IgD-negative memory B cell (primary cell): Measurements from ENCODE around the gene HSD17B11. TPM values are rescaled to one million over a fixed set of nuclear protein-coding genes. Genes with fewer than 3 reads are reported as not detected.
"Not testable (repeated sequence)": the region's sequence is repeated elsewhere in the genome, so short reads cannot be mapped to it uniquely, and the experiment has no call there.

Source experiments
- H3K27ac Mint-ChIP-seq, 3 donors: one replicate each; pipeline ENCODE4 v1.8.0; 2020 to 2022; ENCODE audit warnings: mild to moderate bottlenecking in 3 of 3, mixed read lengths in 3 of 3, moderate library complexity in 1 of 3
- H3K27me3 Mint-ChIP-seq: one replicate; pipeline ENCODE4 v1.8.0; 2021; ENCODE audit warnings: mixed read lengths
- H3K36me3 Mint-ChIP-seq: one replicate; pipeline ENCODE4 v1.8.0; 2020; ENCODE audit warnings: mild to moderate bottlenecking, mixed read lengths
- H3K4me1 Mint-ChIP-seq, 3 donors: one replicate each; pipeline ENCODE4 v1.8.0; 2020 to 2022; ENCODE audit warnings: mixed read lengths in 3 of 3, mild to moderate bottlenecking in 1 of 3
- H3K4me3 Mint-ChIP-seq, 4 donors: one replicate each; pipeline ENCODE4 v1.8.0; 2020 to 2022; ENCODE audit warnings: mild to moderate bottlenecking in 4 of 4, mixed read lengths in 4 of 4, moderate library complexity in 3 of 4
- H3K9me3 Mint-ChIP-seq, 3 donors: one replicate each; pipeline ENCODE4 v1.8.0; 2020 to 2021; ENCODE audit warnings: mixed read lengths in 3 of 3, mild to moderate bottlenecking in 1 of 3
- polyA plus RNA-seq: library from polyadenylated mRNA; unstranded; fragments of 300-500 nt; fragmentation: Illumina TruSeq; gene quantifications from one replicate; pipeline ENCODE4 v1.2.3, GENCODE V29; 2021

HSD17B11 gene
- polyA plus RNA-seq, 1 donor from 2014 or later = 59.5 TPM

GRCh38 chr4:87356832-87357526 lies 34.0 kb downstream of the HSD17B11 start:
- Mint-ChIP-seq H3K36me3 (peaks cover 10% of the 10 kb centered on the region), H3K9me3 (no peaks in the 10 kb centered on the region), H3K4me1 (peaks cover 0 to 1% (median 0%) of the 10 kb centered on the region in 3 donors), H3K27me3 (no peaks in the 10 kb centered on the region), H3K4me3 (no peak overlapping the region), H3K27ac (peak overlapping the region in 2 of 3 donors; percentile 27 to 34)

DNA sequence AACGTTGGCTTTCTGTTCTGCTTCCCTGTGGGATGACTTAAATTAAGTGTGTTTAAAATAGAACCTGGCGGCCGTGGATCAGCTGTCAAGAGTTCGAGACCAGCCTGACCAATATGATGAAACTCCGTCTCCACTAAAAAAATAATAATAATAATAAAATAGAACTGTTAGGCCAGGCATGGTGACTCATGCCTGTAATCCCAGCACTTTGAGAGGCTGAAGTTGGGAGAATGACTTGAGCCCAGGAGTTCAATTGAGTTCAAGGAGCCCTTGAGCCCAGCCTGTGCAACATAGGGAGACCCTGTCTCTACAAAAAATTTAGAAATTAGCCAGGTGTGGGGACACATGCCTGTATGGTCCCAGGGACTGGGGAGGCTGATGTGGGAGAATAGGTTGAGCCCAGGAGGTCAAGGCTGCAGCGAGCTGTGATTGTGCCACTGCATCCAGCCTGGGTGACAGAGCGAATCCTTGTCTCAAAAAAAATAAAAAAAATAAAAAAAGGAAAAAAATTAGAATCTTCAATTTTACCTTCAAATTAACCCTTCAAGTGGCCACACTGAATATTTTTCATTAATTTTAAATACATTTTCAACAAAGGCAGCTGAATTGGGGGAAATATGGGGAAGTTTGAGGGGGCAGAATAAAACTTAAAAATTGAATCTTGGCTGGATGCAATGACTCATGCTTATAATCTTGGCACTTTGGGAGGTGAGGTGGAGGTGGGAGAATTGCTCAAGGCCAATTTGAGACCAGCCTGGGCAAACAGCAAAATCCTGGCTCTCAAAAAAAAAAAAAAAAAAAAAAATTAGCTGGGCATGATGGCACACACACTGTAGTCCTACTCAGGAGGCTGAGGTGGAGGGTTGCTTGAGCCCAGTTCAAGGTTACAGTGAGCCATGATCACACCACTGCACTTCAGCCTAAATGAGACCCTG lies 36.6 kb downstream of the HSD17B11 start:
- Mint-ChIP-seq H3K4me1 (peaks cover 0 to 1% (median 0%) of the 10 kb centered on the region in 3 donors), H3K9me3 (no peaks in the 10 kb centered on the region), H3K27ac (no peak overlapping the region), H3K4me3 (no peak overlapping the region), H3K36me3 (peaks cover 8% of the 10 kb centered on the region), H3K27me3 (no peaks in the 10 kb centered on the region)

GRCh38 chr4:87353592-87353991 lies 37.4 kb downstream of the HSD17B11 start:
- peaks cover 8% of the 10 kb centered on the region for H3K36me3 Mint-ChIP-seq
- no peak overlapping the region for H3K4me3 Mint-ChIP-seq
- H3K4me1 Mint-ChIP-seq = no peaks in the 10 kb centered on the region
- no peaks in the 10 kb centered on the region for H3K27me3 Mint-ChIP-seq
- H3K9me3 Mint-ChIP-seq = no peaks in the 10 kb centered on the region
- H3K27ac Mint-ChIP-seq = no peak overlapping the region

- peaks cover 0 to 2% (median 0%) of the 10 kb centered on the region in 3 donors for H3K9me3 Mint-ChIP-seq
- H3K27ac Mint-ChIP-seq = no peak overlapping the region
- H3K4me1 Mint-ChIP-seq = no peaks in the 10 kb centered on the region
- H3K27me3 Mint-ChIP-seq = no peaks in the 10 kb centered on the region
- no peak overlapping the region for H3K4me3 Mint-ChIP-seq
- H3K36me3 Mint-ChIP-seq = peaks cover 23% of the 10 kb centered on the region
Measured at GRCh38 chr4:87345139-87345538, 45.8 kb downstream of the HSD17B11 start.

GRCh38 chr4:87342872-87343271 lies 48.1 kb downstream of the HSD17B11 start:
- Mint-ChIP-seq H3K27ac (no peak overlapping the region), H3K36me3 (peaks cover 36% of the 10 kb centered on the region)

DNA sequence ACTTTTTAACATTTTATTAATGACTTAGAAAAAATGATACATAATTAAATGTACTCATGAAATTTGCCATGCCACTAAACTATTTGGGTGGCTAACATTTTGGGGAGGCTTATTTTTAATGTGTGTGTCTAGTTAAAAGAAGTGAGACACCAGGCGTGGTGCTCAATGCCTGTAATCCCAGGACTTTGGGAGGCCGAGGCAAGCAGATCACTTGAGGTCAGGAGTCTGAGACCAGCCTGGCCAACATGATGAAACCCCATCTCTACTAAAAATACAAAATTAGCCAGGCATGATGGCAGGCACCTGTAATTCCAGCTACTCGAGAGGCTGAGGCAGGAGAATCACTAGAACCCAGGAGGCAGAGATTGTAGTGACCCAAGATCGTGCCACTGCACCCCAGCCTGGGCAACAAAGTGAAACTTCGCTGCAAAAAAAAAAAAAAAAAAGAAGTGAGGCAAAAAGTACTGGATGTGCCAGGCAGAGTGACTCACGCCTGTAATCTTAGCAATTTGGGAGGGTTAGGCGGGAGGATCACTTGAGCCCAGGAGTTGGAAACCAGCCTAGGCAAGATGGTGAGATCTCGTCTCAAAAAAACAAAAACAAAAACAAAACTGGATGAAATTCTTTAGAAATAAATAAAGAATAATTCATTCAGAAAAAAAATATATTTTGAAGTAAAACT lies 48.9 kb downstream of the HSD17B11 start:
- not testable (repeated sequence) for H3K9me3 Mint-ChIP-seq, H3K4me1 Mint-ChIP-seq, H3K4me3 Mint-ChIP-seq, H3K27ac Mint-ChIP-seq, H3K27me3 Mint-ChIP-seq
- peaks cover 39% of the 10 kb centered on the region for H3K36me3 Mint-ChIP-seq

More at GRCh38 chr4:87342872-87343271, 48.1 kb downstream of the HSD17B11 start:
- no peak overlapping the region for H3K4me3 Mint-ChIP-seq
- H3K4me1 Mint-ChIP-seq = peaks cover 0 to 2% (median 0%) of the 10 kb centered on the region in 3 donors
- peaks cover 0 to 2% (median 0%) of the 10 kb centered on the region in 3 donors for H3K9me3 Mint-ChIP-seq
- H3K27me3 Mint-ChIP-seq = no peaks in the 10 kb centered on the region

DNA sequence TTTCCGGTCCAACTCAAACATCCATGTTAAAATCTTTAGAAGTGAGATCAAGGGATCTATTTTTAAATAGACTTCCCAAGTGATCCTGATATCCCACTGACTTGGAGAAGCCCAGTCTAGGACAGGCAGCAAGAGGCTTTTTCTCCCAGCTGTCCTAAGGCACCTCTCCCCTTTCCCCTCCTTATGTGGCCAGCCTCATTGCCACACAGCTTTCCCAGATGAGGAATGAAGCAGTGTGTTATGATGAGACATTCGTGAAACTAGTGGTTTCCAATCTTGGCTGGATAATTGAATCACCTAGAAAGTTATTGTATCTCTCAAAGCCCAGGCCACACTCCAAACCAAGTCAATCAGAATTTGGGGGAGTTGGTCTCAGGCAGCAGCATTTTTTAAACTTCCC lies 51.5 kb downstream of the HSD17B11 start:
- H3K36me3 Mint-ChIP-seq = peaks cover 42% of the 10 kb centered on the region
- peaks cover 0 to 3% (median 0%) of the 10 kb centered on the region in 3 donors for H3K9me3 Mint-ChIP-seq
- H3K27ac Mint-ChIP-seq = no peak overlapping the region
- no peak overlapping the region for H3K4me3 Mint-ChIP-seq
- H3K27me3 Mint-ChIP-seq = no peaks in the 10 kb centered on the region
- H3K4me1 Mint-ChIP-seq = peaks cover 0 to 2% (median 0%) of the 10 kb centered on the region in 3 donors

DNA sequence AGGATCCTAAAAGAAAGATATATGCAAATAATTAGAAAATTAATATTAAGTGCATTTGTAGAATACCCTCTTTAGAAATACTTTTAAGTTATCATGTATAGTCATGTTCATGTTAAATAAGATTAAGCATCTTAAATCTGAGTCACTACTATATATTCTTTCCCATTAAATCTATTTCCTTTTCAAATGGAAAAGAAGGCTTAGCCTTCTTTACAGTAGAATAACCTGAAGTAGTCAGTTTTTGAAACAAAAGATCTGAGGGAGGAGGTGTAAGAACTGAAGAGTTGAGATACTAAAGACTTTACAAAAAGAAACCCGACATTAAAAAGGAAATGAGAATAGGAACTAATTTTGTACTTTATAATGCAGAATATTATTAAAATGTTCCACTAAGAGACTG lies 53.6 kb downstream of the HSD17B11 start:
- Mint-ChIP-seq H3K27ac (no peak overlapping the region), H3K4me1 (peaks cover 0 to 2% (median 0%) of the 10 kb centered on the region in 3 donors), H3K9me3 (peaks cover 4 to 14% (median 12%) of the 10 kb centered on the region in 3 donors), H3K27me3 (no peaks in the 10 kb centered on the region), H3K4me3 (no peak overlapping the region), H3K36me3 (peaks cover 35% of the 10 kb centered on the region)

GRCh38 chr4:87333267-87333666 lies 57.7 kb downstream of the HSD17B11 start:
- H3K4me1 Mint-ChIP-seq = no peaks in the 10 kb centered on the region
- no peak overlapping the region for H3K27ac Mint-ChIP-seq
- H3K27me3 Mint-ChIP-seq = no peaks in the 10 kb centered on the region
- peaks cover 7 to 32% (median 30%) of the 10 kb centered on the region in 3 donors for H3K9me3 Mint-ChIP-seq
- H3K4me3 Mint-ChIP-seq = peak overlapping the region in 1 of 4 donors; percentile 39
- peaks cover 20% of the 10 kb centered on the region for H3K36me3 Mint-ChIP-seq

DNA sequence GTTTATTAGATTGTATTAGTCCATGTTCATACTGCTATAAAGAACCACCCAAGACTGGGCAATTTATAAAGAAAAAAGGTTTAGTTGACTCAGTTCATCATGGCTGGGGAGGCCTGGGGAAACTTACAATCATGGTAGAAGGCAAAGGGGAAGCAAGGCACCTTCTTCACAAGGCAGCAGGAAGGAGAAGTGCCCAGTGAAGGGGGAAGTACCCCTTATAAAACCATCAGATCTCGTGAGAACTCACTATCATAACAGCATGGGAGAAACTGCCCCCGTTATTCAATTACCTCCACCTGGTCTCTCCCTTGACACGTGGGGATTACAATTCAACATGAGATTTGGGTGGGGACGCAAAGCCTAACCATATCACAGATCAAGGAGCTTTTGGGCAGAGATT lies 60.2 kb downstream of the HSD17B11 start:
- Mint-ChIP-seq H3K4me3 (peak overlapping the region in 2 of 4 donors; percentile 18 to 49), H3K4me1 (no peaks in the 10 kb centered on the region), H3K9me3 (peaks cover 7 to 32% (median 31%) of the 10 kb centered on the region in 3 donors), H3K27me3 (no peaks in the 10 kb centered on the region), H3K27ac (peak overlapping the region in 1 of 3 donors; percentile 65), H3K36me3 (peaks cover 15% of the 10 kb centered on the region)

DNA sequence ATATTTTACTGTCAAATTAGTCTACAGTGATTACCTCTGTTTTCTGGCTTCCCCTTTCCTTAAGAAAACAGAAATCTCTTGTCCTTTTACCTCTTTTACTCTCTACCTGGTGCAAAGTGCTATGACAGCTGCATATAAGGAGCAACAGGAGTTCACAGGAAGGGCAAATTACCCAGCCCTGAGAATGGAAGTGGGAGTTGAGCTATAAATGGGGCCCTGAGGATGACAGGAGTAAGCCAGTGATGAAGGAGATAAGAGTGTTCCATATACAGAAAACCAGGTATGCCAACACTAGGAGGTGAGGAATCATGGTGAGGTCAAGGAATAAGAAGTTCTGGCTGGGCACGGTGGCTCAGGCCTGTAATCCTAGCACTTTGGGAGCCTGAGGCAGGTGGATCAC lies 63.9 kb downstream of the HSD17B11 start:
- Mint-ChIP-seq H3K36me3 (peaks cover 7% of the 10 kb centered on the region), H3K4me3 (no peak overlapping the region), H3K4me1 (no peaks in the 10 kb centered on the region), H3K27me3 (no peaks in the 10 kb centered on the region), H3K9me3 (peaks cover 4 to 18% (median 17%) of the 10 kb centered on the region in 3 donors), H3K27ac (no peak overlapping the region)

DNA sequence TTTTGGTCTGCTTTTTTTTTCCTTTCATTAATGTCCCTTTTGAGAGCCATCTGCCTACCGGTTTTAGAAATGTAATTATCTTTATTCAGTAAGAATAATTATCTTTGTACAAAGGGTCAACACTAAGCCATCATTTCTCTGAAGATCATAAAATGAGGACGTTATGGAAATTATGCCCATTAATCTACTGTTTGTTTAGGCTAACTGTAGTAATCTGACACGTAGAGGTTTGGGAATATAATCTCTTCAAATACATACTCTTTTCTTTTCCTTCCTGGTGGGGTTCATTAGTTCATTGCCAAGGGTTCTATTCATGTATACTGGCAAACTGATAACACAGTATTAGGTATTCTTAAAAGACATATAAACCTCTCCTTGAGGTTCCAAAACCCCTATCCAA lies 64.5 kb downstream of the HSD17B11 start:
- H3K36me3 Mint-ChIP-seq = peaks cover 6% of the 10 kb centered on the region
- H3K4me3 Mint-ChIP-seq = no peak overlapping the region
- H3K4me1 Mint-ChIP-seq = no peaks in the 10 kb centered on the region
- peaks cover 4 to 14% (median 13%) of the 10 kb centered on the region in 3 donors for H3K9me3 Mint-ChIP-seq
- no peak overlapping the region for H3K27ac Mint-ChIP-seq
- no peaks in the 10 kb centered on the region for H3K27me3 Mint-ChIP-seq

DNA sequence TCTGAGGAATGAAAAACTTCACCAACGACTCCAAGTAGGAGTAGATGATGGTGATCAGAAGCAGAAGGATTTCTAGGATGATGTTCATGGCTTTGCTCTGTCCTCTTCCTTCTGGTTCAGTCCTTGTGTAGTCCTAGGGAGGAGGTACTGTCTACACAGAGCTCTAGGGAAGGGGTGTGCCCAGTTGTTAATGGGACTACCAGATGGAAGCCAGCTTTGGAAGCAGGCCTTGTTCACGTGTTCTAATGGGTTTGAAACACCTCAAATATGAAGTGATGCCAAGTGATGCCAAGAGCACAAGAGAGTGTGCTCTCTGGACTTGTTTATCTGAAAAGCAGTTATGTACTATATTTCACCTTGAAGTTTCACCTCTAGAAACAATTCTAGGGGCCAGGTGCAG lies 68.2 kb downstream of the HSD17B11 start, which contains the start of gene HSD17B13:
Gene HSD17B13, minus strand, starts transcription at position 129 of the 400 bp plus-strand sequence. Its CDS starts 41 bp downstream, at position 88.
- Mint-ChIP-seq H3K4me1 (no peaks in the 10 kb centered on the region), H3K27me3 (no peaks in the 10 kb centered on the region), H3K27ac (no peak within 1 kb of the TSS), H3K4me3 (no peak within 1 kb of the TSS), H3K9me3 (peaks cover 0 to 1% (median 0%) of the 10 kb centered on the region in 3 donors), H3K36me3 (peaks cover 2% of the 10 kb centered on the region)

GRCh38 chr4:87321888-87322287 lies 69.1 kb downstream of the HSD17B11 start:
- no peak overlapping the region for H3K4me3 Mint-ChIP-seq
- H3K27ac Mint-ChIP-seq = no peak overlapping the region
- no peaks in the 10 kb centered on the region for H3K36me3 Mint-ChIP-seq
- H3K4me1 Mint-ChIP-seq = no peaks in the 10 kb centered on the region
- no peaks in the 10 kb centered on the region for H3K27me3 Mint-ChIP-seq
- no peaks in the 10 kb centered on the region for H3K9me3 Mint-ChIP-seq

DNA sequence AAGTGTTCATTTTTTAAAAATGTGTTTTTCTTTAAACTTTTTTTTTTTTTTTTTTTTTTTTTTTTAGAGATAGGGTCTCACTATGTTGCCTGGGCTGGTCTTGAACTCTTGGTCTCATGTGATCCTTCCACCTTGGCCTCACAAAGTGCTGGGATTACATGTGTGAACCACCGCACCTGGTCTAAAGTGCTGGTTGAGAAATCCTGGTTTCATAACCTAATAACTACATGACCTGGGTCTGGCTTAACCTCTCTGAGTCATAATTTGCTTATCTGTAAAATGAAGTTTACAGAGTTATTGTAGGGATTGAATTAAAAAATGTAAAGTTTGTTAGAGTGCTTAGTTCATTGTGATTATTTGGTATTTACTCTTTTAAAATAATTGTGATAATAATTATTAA lies 73.5 kb downstream of the HSD17B11 start:
- Mint-ChIP-seq H3K9me3 (no peaks in the 10 kb centered on the region), H3K36me3 (no peaks in the 10 kb centered on the region), H3K27ac (no peak overlapping the region), H3K4me3 (no peak overlapping the region), H3K4me1 (no peaks in the 10 kb centered on the region), H3K27me3 (no peaks in the 10 kb centered on the region)
